HEK293 (cell line): ENCODE measurements around the gene CRY1.

Source experiments
- CTCF ChIP-seq: fragments of 450-650 bp; formaldehyde crosslinking; IDR thresholded peaks from 2 replicates; pipeline ENCODE4 v1.5.1; 2016; ENCODE audit warnings: missing biosample characterization, missing genetic modification characterization
- KLF7 ChIP-seq: fragments of 450-650 bp; formaldehyde crosslinking; IDR thresholded peaks from 2 replicates; pipeline ENCODE4 v1.5.1; 2016; ENCODE audit warnings: missing biosample characterization, missing genetic modification characterization, borderline replicate concordance
- SETDB1 ChIP-seq: IDR thresholded peaks from one replicate; pipeline ENCODE4 v1.6.1; 2017; ENCODE audit warnings: mild to moderate bottlenecking, low read length, moderate library complexity, mixed read lengths; ENCODE audit not compliant: insufficient read length
- ZNF121 ChIP-seq: fragments of 450-650 bp; formaldehyde crosslinking; IDR thresholded peaks from 2 replicates; pipeline ENCODE4 v1.5.1; 2016; ENCODE audit warnings: missing biosample characterization, missing genetic modification characterization
- ZNF132 ChIP-seq: fragments of 450-650 bp; formaldehyde crosslinking; IDR thresholded peaks from 2 replicates; pipeline ENCODE4 v1.5.1; 2017; ENCODE audit warnings: missing biosample characterization, missing genetic modification characterization, borderline replicate concordance
- ZNF324 ChIP-seq: fragments of 450-650 bp; formaldehyde crosslinking; IDR thresholded peaks from 2 replicates; pipeline ENCODE4 v1.5.1; 2016; ENCODE audit warnings: missing biosample characterization, missing genetic modification characterization

DNA sequence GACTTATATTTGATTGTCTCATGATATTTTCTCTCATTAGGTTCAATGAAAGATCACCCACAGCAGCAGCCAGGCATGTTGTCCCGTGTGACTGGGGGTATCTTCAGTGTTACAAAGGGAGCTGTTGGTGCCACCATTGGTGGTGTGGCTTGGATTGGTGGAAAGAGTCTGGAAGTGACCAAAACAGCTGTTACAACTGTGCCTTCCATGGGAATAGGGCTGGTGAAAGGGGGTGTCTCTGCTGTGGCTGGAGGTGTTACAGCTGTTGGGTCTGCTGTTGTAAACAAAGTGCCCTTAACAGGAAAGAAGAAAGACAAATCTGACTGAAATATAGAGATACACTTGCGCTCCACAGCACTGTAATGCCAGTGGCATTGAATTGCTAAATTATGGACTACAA, 122.3 kb downstream of the CRY1 start:
- TF ChIP-seq ZNF121 (tag by site-specific recombination): no peak
- TF ChIP-seq ZNF324 (tag by site-specific recombination): no peak
- no peak for TF ChIP-seq CTCF (tag by site-specific recombination)
- TF ChIP-seq SETDB1: no peak
- TF ChIP-seq KLF7 (tag by site-specific recombination): no peak
- no peak for TF ChIP-seq ZNF132
